GM18858 (cell line): ENCODE results near the gene LIPG.
"Not testable (repeated sequence)": the region's sequence is repeated elsewhere in the genome, so short reads cannot be mapped to it uniquely, and the experiment has no call there.

ENCODE experiments used
- ATAC-seq: cut with Tn5 transposase; IDR thresholded peaks from one replicate; pipeline ENCODE4 v1.9.1; 2021; ENCODE audit not compliant: unreplicated experiment

LIPG gene

GRCh38 chr18:49546278-49546677, 15.6 kb upstream of the LIPG start:
- no peak for ATAC-seq

GRCh38 chr18:49546719-49547273, 15.1 kb upstream of the LIPG start:
- ATAC-seq = no peak

- no peak for ATAC-seq
These were observed 14.2 kb upstream of the LIPG start for GRCh38 chr18:49547701-49548100.

- ATAC-seq = no peak
These were observed 13.6 kb upstream of the LIPG start for GRCh38 chr18:49548229-49548636.

- no peak for ATAC-seq
These were observed 11.1 kb upstream of the LIPG start for GRCh38 chr18:49550621-49551339.

GRCh38 chr18:49553003-49553402, 8.9 kb upstream of the LIPG start:
- no peak for ATAC-seq

- no peak for ATAC-seq
These were observed 6.2 kb upstream of the LIPG start for GRCh38 chr18:49555641-49556040.

GRCh38 chr18:49558356-49558755, 3.5 kb upstream of the LIPG start:
- no peak for ATAC-seq

GRCh38 chr18:49559326-49559931, 2.4 kb upstream of the LIPG start:
- ATAC-seq = not testable (repeated sequence)

- ATAC-seq = no peak
These were observed 1.6 kb upstream of the LIPG start for GRCh38 chr18:49560277-49560623.

- no peak for ATAC-seq
These were observed 1.1 kb upstream of the LIPG start for GRCh38 chr18:49560624-49561288.

- no peak for ATAC-seq
These were observed 748 bp downstream of the LIPG start for GRCh38 chr18:49562481-49563129.

- ATAC-seq = no peak
These were observed 1.3 kb downstream of the LIPG start for GRCh38 chr18:49563130-49563540.

GRCh38 chr18:49563701-49564517, 2.1 kb downstream of the LIPG start:
- ATAC-seq = no peak

GRCh38 chr18:49564518-49564834, 2.6 kb downstream of the LIPG start:
- ATAC-seq = no peak

GRCh38 chr18:49565101-49565500, 3.2 kb downstream of the LIPG start:
- ATAC-seq = no peak

- ATAC-seq = no peak
These were observed 3.8 kb downstream of the LIPG start for GRCh38 chr18:49565612-49566011.

- ATAC-seq = no peak
These were observed 4.4 kb downstream of the LIPG start for GRCh38 chr18:49566217-49566770.

- no peak for ATAC-seq
These were observed 5.1 kb downstream of the LIPG start for GRCh38 chr18:49566985-49567384.

- ATAC-seq = no peak
These were observed 7.9 kb downstream of the LIPG start for GRCh38 chr18:49569724-49570123.

- no peak for ATAC-seq
These were observed 9.0 kb downstream of the LIPG start for GRCh38 chr18:49570836-49571235.
